GM21526 (cell line): ENCODE data around the gene NPRL2.

ENCODE experiments used
- ATAC-seq: cut with Tn5 transposase; IDR thresholded peaks from one replicate; pipeline ENCODE4 v1.9.1; 2021; ENCODE audit warnings: moderate library complexity; ENCODE audit not compliant: unreplicated experiment, low FRiP score

Gene NPRL2

DNA sequence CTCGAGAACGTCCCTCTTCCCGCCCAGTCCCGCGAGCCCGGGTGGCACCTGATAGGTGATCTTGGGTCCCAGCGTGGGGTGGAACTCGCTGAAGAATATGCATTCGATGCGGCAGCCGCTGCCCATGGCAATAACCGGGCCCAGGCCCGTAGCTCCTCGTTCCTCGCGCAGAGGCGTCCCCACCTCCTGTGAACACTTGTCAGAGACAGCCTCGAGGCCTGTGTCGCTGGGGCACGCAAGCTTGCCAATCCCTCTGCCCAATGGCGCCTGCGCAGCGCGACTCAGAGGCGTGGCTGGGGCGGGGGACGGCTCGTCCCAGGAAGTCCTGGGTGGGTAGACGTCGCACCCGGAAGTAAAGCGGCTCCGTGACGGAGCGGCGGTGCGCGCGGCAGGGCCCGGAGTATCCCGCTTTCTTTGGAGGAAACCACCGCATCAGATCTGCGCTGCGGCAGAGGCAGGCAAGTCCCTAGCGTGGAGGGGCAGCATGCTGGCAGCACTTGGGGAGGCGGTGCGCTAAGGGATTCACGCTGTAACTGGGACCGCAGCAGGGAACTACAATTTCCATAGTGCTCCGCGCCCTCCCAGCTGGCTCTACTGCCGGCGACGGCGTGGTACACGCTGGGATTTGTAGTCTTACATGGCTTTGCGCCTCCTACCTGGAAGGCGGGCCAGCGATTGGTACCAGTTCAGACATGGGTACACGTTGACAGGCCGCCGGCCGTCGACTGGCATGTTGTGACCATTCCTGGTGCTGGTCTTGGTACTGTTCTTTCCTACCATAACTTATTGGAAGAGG is at the start of gene NPRL2, which contains the start of gene CYB561D2:
TSS of gene NPRL2 (minus strand) at position 249 of the 796 bp plus-strand sequence. CDS start at position 126, 123 bp downstream.
TSS of gene CYB561D2 (plus strand) at position 336 of the 796 bp plus-strand sequence. CDS start 572 bp downstream, outside the sequence.
- peak; percentile 78 for ATAC-seq

GRCh38 chr3:50396502-50396901 is 45.9 kb upstream of the NPRL2 start:
- ATAC-seq: no peak

DNA sequence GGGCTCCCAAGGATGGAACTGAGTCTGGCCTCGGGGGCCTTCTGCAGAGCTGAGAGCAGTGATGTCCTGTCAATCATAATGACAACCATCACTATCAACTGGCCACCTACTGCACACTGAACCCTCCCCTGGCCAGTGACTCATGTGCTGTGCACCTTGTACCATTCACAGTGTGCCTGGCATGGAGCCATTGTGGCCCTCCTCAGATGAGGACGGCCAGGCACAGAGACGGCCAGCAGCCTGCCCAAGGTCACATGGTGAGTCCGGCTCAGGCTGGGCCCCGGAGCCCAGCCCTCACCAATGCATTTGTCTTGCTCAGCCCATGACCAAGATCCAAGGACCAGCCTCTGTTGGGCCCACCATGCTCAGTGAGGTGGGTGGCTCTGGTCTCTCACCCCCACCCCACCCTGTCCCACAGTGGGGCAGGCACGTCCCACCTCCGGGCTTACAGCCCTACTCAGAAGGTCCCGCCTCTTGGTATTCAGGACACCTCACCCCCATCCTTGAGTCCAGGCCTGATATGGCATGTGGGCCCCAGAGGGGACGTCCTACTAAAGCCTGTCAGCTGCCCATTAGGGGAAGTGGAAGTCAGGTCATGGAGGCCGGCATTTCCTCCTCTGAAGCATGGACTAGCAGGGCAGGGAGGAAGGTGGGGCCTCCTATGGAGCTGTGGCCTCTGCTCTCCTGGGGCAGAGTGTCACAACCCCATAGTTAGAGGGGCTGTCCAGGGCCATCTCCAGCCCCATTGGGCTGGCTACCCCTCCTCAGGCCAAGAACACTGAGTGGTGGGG is 44.7 kb upstream of the NPRL2 start:
- no peak for ATAC-seq

DNA sequence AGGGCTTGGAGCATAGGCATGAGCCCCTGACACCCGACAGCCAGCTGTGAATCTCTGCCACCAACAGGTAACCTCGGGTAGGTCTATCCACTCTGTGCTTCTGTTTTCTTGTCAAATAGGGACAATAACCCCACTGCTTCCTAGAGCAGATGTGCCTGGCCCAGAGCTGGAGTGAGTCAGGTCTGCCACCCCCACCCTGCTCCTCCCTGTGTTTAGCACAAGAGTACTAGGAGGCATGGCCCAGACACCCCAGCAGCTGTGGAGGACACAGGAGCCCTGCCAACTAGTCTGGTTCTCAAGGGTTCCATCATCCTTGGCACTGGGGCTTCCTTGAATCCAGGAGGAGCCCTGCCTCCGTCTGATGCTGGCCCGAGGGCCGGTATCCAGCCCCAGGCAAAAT is 42.5 kb upstream of the NPRL2 start:
- no peak for ATAC-seq

DNA sequence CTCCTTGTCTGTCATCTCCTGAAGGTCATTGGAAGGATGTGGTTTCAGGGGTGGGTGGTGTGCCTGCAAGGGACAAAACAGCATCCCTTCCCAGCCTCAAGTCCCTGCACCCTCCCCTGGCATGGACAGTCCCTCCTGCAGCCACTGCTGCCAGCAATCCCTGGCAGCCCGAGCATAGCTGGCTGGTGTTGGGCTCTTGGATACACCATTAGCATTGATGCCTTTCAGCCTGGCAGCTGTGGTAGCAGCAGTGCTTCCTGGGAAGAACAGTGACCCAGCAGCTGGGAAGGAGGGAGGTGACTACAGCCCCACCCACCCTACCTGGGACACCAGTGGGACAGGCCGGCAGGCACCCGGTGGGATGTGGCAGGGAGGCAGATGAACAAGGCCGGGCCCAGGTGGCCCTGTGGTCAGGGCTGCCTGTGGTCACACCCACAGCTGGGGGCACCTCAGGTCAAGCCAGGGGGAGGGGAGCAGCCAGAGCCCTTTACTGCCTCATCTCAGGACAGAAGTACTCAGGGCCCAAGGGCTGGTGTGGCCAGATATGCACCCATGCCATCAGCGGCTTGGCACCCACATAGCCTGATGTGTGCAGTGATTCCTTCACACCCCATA is 41.6 kb upstream of the NPRL2 start:
- no peak for ATAC-seq

DNA sequence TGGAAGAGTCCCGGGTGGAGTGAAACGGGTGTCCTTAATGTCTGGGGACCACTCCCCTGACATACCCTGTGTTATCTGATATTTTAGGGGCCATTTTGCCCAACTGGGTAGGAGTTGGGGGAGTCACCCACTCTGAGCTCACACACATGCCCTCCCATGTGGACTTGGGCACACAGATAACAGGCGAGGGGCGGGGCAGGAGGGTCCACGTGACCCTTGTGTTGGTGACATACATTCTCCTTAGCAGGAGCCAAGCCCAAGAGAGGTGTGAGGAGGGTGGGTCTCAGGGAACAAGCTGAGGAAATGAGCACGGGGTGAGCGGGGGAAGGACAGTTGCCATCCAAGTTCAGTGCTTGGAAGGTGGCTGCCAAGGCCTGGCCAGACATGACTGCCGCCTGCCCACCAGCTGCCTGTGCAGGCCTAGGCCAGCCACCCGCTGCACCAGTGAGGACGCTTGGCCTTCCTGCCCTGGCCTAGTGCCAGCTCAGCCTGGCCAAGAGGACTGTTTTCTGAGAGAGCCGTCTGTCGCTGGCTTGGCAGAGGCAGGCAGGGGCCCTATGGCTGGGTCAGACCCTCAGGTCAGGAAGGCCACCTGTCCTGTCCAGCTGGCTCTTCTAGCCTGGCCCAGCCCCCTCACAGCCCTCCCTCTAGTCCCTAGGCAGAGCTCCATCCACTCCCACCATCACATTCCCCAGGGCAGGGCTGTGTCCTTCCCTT is 40.1 kb upstream of the NPRL2 start:
- ATAC-seq: no peak

DNA sequence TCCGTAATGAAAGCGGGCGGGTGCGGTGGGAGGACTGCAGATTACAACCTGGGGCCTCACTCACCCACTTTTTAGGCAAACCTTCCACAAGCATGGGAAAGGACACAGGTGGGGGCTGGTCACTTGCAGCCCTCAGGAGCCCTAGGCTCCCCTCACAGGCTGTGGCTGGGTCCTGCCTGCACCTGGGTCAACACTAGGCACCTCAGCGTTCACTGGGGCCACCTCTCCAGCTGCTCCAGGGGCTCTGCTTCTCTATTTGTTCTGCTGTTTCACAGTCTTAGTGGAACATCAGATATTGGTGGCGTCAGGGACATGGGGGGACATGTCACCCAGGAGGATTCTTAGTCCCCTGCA is 38.8 kb upstream of the NPRL2 start:
- ATAC-seq: no peak

DNA sequence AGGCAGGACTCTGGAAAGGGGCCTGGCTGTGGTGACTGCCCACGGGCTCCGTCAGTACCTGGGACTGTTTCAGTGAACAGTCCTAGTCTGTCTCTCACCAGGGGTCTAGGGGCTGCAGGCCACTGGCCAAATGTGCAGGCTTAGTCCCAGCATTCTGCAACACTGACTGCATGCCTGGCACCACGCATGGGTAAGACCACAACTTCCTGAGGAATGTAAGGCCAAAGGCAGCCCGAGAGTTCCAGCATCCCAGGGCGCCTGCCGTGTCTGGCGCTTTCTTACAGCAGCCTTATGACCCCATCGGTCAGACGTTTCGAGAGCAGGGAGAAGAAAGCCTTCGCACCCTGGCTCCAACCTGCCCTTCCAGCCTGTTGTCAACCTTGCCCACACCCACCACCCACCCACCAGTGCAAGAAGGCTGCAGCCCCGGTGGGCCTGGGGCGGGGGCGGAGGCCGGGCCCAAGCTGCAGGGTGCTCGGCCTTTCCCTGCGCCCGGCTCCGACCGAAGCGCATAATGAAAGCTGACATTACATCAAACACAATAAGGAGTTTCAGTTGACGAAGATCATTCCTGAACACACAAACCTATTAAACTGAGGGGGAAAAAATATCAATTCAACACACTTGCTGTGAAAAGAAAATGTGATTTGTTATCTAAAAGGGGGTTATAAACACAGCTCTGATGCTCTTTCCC is 38.3 kb upstream of the NPRL2 start:
- ATAC-seq: no peak

DNA sequence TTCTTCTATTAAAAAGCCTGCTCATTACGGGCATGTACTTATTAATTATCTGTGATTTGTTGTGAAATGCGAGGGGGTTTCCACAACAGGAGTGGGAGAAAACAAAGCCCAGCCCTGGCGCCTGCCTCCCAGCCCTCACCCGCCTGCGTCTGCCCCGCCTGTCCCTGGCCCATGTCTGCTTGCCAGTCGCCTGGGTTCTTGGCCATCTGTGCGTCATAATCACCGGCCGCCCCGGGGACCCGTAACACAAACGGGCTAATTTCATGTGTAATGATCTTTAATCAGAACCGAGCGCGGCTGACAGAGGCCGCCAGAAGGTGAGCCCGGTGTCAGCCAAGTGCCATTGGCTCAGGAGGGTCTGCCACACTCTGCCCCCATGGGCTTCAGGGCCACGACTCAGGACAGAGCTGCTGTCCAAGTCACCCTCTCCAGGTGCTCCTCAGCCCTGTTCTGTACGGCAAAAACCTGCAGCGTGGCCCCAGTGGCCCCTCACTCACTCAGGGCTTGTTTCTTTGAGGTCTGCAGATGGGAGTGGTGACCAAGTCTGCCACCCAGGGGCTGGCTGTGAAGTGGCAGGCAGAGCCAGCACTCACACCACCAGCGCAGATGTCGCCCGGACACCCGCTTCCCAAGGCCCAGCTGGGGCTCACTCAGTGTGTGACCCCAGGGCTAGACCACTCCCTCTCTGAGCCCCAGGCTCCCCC is 37.6 kb upstream of the NPRL2 start:
- no peak for ATAC-seq

- ATAC-seq: no peak
These were observed 35.2 kb upstream of the NPRL2 start for GRCh38 chr3:50385754-50386153.

DNA sequence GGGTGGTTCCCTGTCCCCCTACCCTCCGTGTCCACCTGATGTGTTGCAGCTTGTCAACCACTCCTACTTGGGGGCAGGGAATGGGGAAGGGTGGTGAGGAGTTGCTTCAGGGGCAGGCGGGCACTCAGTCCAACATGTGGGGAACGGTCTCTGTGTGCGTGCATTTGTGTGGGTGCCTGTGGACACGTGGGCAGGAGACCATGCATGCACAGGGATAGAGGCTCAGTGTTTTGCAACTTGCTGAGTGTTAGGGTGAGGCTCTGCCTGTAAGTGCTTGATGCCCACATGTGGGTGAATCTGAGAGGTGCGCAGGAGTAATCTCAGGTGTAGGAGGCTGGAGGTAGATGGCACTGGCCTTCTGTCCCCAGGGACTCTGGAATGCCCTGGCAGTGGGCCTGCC is 33.2 kb upstream of the NPRL2 start:
- ATAC-seq: no peak

DNA sequence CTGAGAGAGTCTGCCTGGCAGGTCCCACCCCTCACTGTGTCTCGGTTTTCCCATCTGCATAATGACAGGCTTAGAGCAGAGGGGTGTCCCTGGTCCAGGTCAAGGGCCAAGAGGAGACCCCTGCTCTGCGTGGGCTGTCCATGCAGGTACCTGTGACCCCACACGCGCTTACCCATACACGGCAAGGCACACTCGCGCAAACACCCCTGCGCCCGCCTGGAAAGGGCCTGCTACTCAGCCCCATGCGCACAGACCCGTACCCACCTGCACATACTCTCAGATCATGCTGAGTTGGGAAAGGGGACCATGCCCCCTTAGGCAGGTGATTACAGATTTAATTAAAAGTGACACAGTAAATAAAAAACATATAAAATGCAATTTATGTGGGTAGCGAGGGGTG is 32.1 kb upstream of the NPRL2 start:
- ATAC-seq: no peak

GRCh38 chr3:50381383-50381782 is 30.8 kb upstream of the NPRL2 start:
- no peak for ATAC-seq

DNA sequence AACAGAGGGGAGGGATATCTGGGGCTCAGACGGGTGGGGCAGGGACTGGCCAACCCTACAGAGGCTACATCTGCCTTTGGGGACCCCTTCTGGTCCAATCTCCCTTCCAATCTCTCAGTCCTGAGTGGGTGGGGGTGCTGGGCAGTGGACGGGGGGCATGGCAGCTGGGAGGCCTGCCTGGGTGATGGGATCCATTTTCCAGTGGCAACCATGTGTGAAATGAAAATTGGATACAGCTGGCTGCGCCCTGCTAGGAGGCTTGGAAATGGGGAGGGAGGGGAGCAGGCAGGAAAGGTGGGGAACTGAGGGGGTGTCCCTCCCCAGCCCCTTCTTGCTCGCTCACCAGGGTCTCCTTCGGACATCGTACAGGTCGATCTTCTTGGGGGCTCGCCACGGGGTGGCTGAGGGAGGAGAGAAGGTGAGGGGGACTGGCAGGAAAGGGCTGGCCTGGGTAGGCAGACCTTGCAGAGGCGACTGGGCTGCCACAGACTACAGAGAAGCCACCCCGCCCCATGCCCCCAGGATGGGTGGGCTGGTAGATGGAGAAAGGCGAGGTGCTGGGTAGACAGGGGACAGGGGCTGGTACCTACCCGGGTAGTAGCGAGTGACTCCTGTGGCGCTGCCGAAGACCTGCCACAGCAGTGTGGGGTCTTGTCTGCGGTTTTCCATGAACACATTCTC is 30.0 kb upstream of the NPRL2 start:
- ATAC-seq: no peak

- no peak for ATAC-seq
These were observed 28.2 kb upstream of the NPRL2 start for GRCh38 chr3:50378757-50379156.

DNA sequence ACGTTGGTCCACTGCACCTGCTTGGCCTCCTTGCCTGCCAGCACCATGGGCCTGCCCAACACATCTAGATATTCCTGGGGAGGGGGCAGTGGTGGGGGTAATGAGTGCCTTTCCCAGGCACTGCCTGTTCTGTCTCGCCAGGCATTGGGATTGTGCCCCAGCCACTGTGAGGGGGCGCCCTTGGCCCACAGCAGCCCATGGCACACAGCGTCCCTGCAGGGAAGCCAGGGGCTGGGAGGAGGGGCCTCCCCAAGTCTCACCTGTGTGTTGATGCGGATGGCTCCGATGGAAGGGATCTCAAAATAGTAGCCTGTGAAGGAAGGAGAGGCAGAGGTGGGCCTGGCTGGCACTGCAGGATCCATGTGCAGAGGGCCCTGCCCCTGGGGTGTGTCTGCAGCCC is 27.4 kb upstream of the NPRL2 start:
- no peak for ATAC-seq

DNA sequence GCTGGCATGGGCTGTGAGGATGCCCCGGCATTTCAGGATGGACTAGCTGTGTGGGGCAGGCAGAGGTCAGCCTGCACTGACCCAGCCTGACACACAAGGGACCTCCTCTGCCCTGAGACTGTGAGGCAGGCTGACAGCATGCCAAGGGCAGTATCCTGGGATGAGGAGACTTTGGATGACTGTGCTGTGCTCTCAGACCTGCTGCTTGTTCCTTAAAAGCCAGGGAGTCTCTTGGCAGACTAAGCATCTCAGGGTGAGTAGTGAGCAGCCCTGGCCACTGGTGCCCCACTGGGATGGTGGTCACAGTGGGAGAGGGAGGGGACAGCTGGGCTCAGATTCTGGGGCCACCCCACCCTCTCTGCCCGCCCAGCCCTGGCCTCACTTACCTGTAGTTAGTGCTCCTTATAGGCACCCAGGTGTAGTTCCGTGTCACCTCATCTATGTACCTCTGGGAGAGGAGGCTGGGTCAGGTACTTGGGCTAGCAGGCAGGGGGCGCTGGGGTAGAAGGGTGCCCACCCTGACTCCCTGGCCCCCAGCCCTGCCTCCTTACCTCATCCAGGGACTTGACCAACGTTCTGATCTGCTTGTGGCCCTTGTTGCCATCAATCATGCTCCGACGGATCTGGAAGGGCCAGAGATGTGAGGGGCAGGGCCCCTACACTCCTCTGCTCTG is 24.8 kb upstream of the NPRL2 start:
- no peak for ATAC-seq
